Posterior cingulate gyrus (tissue), 11 donors: ENCODE data around the gene TRIM54.
A peak's percentile ranks its signal among the peaks of the same experiment; 100 is the strongest.
"Not testable (repeated sequence)": the region's sequence is repeated elsewhere in the genome, so short reads cannot be mapped to it uniquely, and the experiment has no call there.

ENCODE experiments used
- DNase-seq, 10 donors: peaks; one replicate each; pipeline versions ENCODE4 v3.0.0 to v3.0.0-alpha.2; 2020 to 2021; ENCODE audit warnings: mixed read lengths in 3 of 10
- intact Hi-C: fragments of 100-400 bp; cut with DNase I; formaldehyde crosslinking; loops from one replicate; pipeline ENCODE4 v1.15.1; 2023

Gene TRIM54

DNA sequence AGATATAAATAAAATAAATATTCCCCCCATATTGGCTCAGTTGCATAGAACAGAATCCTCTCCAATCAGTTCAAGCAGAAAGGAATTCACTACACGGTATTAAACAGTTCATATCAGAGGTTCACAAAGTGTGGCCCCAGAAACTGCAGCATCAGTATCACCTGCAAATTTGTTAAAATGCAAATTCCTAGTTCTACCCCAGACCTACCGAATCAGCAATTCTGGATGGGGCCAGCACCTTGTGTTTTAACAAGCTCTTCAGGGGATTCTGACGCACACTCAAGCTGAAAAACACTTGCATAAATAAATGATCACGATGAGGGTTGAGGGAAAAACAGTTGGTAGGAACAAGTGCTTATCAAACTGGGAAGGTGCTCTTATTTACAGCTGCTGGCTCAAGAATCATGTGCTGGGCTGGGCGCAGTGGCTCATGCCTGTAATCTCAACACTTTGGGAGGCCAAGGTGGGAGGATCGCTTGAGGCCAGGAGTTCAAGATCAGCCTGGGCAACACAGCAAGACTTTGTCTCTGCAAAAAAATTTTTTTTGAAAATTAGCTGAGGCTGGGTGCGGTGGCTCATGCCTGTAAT is 68.0 kb downstream of the TRIM54 start:
- peak in 1 of 10 donors; percentile 7 for DNase-seq
- intact Hi-C loops: no loop called here

DNA sequence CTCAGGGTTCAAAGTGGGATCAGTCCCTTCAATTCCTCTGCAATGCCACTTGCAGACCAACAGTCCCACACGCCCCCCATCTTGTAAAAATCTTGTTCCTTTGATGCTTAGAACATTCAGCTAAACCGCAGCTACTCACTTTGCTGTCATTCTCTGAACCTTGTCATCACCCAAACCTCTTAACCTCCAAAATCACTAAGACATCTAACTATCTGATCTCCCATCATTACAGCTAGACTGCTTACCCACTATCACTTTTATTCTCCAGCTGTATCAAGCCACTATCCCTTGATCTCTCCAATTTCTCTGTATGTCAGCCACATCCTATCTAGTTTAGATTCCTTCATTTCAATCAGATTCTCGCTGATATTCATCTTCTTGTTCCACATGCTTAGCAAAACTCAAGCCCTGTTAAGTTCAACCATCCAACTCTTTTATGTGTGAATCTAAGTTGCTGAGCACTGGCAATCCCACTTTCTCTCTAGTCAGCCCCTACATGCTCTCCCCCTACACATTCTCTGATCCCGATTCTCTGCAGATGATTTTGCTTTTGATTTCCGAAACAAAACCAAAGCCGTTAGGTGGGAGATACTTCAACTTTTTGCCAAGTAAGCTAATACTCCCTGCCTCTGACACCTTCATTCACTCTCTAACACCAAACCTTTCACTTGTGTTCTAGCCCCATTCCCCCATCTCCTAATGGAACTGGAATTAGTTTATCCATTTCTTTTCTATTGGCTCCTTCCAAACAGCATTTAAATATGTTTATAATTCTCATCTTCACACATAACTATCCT is 69.8 kb downstream of the TRIM54 start:
- intact Hi-C loops: no loop called here
- DNase-seq: no peak

DNA sequence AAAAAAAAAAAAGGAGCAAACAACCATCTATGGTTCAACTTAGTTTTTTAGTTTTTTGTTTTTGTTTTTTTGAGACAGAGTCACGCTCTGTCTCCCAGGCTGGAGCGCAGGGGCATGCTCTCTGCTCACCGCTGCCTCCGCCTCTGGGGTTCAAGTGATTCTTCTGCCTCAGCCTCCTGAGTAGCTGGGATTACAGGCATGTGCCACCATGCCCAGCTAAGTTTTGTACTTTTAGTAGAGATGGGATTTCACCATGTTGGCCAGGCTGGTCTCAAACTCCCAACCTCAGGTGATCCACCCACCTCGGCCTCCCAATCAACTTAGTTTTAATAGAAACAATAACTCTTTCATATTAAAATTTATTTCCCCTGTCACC is 71.1 kb downstream of the TRIM54 start:
- DNase-seq, intact Hi-C loops: not testable (repeated sequence)

DNA sequence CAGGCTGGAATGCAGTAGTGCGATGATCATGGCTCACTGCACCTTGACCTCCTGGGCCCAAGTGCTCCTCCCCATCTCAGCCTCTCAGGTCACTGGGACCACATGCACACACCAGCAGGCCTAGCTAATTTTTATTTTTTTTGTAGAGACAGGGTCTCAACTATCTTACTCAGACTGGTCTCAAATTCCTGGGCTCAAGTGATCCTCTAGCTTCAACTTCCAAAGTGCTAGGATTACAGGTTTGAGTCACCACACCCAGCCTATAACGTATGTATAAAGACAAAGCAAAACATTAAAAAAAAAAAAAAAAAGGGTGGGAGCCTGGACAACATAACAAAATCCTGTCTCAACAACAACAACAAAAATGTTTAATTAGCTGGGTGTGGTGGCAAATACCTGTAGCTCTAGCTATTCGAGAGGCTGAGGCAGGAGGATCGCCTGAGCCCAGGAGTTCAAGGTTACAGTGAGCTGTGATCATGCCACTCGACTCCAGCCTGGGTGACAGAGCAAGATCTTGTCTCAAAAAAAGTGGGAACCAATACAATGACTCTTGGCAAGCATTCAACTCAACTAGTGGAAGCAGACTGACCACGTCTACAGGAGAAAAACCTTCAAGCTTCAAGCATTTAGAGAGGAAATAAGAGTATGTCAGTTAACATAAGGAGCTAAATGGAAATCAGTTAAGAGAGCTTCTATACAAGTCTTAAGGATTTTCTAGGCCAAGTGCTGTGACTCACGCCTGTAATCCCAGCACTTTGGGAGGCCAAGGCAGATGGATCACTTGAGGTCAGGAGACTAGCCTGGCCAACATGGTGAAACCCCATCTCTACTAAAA is 71.8 kb downstream of the TRIM54 start:
- DNase-seq: no peak
- intact Hi-C loops: no loop called here

DNA sequence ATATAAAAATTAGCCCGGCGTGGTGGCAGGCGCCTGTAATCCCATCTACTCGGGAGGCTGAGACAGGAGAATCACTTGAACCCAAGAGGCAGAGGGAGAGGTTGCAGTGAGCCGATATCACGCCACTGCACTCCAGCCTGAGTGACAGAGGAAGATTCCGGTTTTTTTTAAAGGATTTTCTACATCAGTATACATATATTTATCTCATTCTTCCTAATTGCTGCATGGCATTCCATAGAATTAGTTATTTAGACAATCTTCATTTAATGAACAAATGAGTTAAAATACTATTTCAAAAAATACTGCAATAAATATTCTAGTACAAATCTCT is 72.3 kb downstream of the TRIM54 start:
- intact Hi-C loops: no loop called here
- no peak for DNase-seq

DNA sequence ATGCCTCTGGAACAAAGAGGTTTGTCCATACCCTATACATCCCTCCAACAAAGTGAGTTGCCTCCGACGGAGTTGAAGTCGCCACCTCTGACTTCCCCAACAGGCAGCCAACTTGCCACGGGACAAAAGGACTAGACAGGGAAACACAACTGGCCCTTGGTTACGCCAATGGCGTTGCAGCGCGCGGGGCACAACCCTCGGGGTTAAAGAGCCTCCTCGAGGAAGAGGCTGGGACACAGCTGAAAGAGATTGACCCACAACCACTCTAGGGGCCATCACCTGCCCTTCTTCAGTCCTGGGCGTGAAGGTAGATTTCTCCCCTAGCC is 73.8 kb downstream of the TRIM54 start:
- intact Hi-C loops: loop anchor here (5.0 kb wide), 1 partner anchor 34 kb away; the partner anchor contains the start of gene MPV17

DNA sequence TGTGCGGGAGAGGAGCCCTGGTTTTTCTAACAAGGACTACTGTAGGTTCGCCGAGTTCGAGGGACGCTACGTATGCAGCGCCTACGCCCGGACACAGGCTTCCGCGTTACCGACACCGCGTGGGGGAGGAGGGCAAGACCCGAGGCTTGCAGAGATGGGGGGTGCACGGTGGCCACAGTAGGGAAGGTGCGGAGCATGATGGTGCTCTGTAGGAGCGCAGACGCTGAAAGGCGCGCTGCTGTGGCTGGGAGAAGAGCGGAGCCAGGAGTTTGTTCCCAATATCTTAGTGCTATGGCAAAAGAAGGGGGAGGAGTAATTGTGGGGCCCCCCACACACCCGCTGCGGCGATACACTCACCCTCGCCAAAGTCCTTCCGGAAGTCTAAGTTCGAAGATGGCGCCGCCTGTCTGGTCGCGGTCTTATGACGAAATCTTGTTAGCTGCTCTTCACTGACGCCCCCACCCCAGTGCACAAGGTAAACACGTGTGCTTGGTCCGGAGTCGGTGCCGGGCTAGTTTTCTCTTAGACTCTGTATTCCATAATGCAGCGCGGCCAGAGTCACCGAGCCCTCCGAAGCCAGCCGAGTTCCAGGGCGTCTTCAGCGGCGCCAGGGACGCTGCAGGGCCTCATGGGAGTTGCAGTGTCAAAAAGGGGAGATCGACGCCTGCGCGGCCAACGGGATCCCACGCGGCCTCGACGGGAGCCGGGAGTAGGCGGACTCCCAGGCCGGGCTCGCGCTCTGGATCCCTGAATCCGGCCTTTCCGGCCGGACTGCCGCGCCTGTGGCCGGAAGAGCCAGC is 74.4 kb downstream of the TRIM54 start, which contains the start of gene GTF3C2:
Gene GTF3C2 (minus strand): TSS at position 383 of the 800 bp plus-strand sequence. CDS start 13,210 bp downstream, outside the sequence.
- DNase-seq: peak; percentile 91 to 99 (median 95)
- intact Hi-C loops: loop anchor here (1.0 to 5.0 kb wide), 2 partner anchors 14 to 34 kb away; partner anchors contain the start of genes EIF2B4, MPV17 and SNX17

More for the DNA sequence above, 73.8 kb downstream of the TRIM54 start:
- peak in 2 of 10 donors; percentile 29 to 82 for DNase-seq
